HG02870 (cell line): ENCODE data around the gene SHISA5.
"Not testable (repeated sequence)": the region's sequence is repeated elsewhere in the genome, so short reads cannot be mapped to it uniquely, and the experiment has no call there.

Experiments
- ATAC-seq: cut with Tn5 transposase; IDR thresholded peaks from one replicate; pipeline ENCODE4 v1.9.1; 2021; ENCODE audit warnings: mild to moderate bottlenecking, moderate library complexity; ENCODE audit not compliant: unreplicated experiment

Gene SHISA5

DNA sequence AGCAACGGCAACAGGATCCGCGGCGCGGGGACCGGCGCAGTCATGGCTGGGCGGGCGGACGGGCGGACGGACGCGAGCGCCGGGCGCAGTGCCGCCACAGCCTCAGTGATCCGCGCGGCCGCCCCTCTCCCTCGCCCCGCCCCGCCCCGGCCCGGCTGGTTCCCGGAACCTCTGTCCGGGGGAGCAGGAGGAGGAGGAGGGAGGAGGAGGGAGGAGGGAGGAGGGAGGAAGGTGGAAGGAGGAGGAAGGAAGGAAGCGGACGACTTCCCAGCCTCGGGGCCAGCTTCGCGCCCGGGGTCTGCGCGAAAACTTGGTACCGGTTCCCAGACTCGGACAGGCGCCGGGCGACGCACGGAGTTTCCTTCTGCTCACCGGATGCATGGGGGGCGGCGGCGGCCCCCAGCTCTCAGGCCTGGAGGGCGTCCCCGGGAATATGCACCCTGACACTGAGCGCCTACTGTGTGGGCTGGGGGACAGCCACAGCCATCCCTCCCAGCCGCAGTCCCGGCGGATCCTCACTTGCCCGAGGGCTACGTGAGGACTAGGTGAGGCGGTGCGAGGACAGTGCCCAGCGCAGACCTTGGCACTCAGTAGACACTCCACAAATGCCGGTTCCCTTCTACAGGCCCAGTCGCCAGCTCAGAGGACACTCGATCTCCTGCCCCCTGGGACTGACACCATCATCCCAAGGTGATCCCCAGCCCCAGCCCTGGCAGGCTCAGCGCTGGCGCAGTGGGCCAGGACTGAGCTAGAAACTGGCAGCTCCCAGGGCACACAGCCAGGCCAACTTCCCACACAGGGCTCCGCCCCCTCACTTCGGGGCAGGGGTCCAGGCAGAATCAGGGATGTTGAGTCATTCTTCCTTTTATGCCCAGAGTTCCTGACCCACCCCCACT, at the start of gene SHISA5:
Gene SHISA5, minus strand, starts transcription at position 124 of the 896 bp plus-strand sequence. Its CDS starts 80 bp downstream, at position 44.
- no peak for ATAC-seq

DNA sequence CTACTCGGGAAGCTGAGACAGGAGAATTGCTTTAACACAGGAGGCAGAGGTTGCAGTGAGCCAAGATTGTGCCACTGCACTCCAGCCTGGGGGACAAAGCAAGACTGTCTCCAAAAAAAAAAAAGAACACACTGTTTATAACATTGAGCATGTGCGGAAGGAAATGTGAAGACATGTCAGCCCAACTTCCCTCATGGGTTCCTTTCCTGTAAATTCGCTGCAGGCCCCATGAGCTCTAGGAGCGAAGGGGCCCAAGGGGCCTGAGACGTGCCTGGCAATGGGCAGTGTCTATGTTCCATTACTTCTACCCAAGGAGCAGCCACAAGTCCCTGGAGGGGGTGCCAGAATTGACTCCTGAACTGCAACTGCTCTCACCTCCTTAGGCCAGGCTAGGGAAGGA, 49.4 kb upstream of the SHISA5 start:
- ATAC-seq = no peak

DNA sequence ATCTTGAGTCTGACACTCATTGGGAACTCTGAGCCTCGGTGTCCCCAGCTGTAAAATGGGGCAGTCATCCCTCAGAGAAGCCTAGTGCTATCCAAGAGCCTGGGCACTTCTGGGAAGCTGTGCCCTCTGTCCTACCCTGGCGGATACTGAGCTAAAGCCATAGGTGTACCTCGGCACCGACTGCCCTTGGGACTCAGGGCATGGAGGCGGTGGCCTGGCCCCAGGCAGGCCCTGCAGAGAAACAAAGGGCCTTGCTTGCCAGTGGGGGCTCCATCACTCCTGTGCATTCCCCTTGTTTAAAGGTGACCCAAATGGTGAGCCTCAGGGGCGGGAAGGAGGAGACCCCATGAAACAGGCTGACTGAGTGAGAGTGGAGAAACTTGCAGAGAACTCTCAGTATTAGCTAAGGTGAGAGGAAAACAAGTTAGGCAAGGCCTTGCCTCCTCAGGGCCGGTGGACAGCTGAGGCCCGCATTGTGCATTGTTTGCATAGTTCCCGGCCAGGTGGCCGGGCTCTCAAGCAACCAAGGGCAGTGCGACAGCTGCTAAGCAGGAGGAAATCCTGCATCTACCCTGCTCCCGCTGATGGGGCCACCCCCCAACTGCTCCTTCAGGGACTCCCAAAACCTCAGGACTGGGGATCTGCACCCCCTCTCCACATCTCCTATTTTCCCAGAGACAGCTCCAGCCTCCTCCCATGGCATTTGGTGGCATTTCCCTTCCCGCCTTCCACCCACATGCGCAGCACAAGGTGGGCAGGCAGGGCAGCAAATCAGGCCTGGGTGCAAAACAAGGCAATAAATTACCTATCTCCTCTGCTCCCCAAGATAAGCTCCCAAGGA, 48.4 kb upstream of the SHISA5 start:
- no peak for ATAC-seq

DNA sequence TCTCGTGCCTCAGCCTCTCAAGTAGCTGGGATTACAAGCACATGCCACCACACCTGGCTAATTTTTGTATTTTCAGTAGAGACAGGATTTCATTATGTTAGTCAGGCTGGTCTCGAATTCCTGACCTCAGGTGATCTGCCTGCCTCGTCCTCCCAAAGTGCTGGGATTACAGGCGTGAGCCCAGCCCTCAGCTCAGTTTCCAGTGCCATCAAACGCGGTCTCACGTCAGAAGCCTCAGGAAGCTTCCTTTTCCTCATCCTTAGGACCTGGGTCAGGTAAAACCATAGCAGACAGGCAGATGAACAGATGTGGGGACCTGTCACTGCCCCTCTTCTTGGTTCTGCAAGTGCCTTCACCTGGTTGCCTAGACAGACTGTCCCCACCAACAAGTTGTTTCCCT, 47.7 kb upstream of the SHISA5 start:
- ATAC-seq = not testable (repeated sequence)

DNA sequence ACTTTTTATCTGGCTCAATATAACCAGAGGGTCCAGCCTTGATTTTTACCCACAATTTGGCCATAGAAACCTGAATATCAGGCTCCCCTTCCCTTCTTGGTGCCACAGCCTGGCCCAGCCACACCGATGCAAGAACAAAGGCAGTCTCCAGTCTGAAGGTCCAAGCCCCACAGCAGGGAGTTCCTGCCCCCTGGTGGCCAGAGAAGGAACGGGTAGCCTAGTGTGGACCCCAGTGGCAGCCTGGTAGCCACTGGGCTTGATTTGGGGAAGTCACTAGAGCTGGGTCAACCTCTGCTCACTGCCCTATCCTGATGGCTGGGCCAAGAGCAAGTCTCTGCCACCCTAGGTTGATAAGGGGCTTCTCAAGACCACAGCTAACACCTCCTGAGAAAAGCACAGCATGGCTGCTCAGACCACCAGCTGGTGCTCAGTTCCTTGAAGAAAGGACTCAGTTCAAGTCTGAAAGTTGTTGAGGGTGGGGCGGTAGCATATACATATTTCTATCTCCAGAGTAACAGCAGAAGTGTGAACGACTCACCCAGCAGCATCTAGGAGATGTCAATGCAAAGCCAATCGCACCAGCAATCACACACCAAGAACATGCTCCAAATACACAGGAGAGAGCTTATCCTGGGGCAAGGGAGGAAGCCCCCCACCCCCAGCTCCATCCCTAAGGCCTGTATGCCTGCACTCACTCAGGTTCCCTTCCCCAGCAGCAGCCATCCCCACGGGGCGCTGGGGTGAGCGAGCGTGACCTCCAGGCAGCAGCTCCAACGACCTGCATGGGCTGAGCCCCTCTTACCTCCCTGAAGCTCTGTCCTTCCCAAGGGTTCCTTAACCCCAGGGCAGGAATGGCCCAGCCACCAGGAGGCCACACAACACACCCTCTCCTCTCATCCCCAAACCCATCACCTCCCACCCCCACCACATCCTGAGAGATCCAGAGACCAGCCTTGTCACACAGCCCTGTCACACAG, 45.0 kb upstream of the SHISA5 start:
- ATAC-seq = peak; percentile 72

- ATAC-seq = no peak
Measured at GRCh38 chr3:48548126-48548525, 44.2 kb upstream of the SHISA5 start.

GRCh38 chr3:48546203-48546829, 42.3 kb upstream of the SHISA5 start:
- ATAC-seq = no peak

GRCh38 chr3:48544141-48544540, 40.2 kb upstream of the SHISA5 start:
- ATAC-seq = no peak

- ATAC-seq = no peak
Measured at GRCh38 chr3:48543271-48543866, 39.4 kb upstream of the SHISA5 start.

GRCh38 chr3:48538451-48538850, 34.5 kb upstream of the SHISA5 start:
- no peak for ATAC-seq

DNA sequence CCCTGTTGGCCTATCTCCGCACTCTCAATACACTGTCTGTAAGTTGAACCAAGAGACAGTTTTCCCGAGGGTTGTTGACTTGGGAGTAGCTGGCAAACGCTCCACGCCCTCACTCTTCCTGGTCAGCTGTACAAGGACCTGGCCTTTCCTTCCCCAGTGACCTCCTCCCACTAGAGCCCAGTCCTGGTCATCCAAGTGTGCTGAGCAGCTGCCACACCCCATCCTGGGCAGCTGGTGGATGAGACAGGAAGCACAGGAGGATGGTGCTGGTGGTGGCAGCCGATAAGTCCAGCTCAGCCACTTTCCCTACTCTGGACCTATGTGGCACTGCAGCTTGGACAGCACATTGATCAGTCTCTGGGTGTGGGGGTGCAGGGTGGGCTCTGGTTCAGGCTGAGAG, 32.8 kb upstream of the SHISA5 start:
- no peak for ATAC-seq

DNA sequence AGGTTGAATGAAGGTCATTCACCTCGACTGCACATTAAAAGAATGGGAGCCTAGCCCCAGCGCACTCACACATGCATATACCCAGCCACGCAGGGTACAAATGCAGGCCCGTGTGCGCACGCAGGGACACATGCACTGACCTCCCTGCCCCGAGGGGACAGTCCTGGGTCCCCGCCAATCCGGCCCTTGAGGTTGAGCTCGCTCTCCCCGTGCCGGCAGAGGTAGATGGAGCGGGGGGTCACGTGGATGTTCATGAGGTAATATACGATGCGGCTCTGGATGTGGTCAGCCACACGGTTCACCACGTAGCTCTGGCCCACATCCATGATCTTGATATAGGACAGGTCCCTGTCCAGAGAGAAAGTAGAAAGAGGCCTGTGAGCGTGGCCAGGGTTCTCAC, 32.1 kb upstream of the SHISA5 start:
- no peak for ATAC-seq

DNA sequence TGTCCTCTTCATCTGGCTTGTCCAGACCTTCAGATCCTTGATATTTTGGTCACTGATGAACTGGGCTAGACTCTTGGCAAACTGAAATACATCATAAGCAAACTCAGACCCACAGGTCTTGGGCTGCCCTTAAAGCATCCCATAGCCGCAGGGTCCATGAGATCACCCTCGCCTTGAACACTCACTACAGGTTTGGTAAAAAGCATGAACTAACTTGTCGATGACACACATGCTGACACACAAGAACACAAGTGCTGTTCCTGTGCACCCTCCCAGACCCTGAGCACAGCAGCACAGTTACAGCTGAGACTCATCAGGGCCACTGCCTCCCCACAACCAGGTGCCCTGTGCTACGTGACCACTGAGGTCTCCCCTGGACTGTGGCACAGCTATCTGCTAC, 31.6 kb upstream of the SHISA5 start:
- ATAC-seq = no peak

- ATAC-seq = no peak
Measured at GRCh38 chr3:48532977-48533337, 29.0 kb upstream of the SHISA5 start.

DNA sequence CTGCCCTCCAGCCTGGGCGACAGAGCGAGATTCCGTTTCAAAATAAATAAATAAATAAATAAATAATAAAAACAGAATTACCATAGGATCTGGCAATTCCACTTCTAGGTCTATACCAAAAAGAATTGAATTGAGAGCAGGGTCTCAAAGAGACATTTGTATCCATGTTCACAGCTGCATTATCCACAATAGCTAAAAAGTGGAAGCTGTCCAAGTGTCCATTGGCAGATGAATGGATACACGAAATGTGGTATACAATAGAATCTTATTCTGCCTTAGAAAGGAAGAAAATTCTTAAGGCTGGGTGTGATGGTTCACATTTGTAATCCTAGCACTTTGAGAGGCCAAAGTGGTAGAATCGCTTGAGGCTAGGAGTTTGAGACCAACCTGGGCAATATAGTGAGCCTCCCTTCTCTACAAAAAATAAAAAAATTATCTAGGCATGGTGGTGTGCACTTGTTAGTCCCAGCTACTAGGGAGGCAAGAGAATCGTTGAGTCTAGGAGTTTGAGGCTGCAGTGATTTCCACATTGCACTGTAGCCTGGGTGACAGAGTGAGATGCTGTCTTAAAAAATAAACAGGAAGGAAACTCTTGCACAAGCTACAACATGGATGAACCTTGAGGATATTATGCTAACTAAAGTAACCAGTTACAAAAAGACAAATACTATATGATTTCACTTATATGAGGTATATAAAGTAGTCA, 28.4 kb upstream of the SHISA5 start:
- ATAC-seq = no peak

DNA sequence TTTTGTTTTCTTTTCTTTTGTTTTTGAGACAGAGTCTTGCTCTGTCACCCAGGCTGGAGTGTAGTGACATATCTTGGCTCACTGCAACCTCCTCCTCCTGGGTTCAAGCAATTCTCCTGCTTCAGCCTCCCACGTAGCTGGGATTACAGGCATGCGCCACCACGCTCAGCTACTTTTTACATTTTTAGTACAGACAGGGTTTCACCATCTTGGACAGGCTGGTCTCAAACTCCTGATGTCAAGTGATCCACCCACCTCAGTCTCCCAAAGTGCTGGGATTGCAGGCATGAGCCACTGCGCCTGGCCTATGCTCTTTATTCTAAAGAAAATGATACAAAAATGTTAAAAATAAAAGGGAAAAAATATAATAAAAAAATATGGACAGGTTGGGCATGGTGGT, 26.7 kb upstream of the SHISA5 start:
- ATAC-seq = not testable (repeated sequence)

GRCh38 chr3:48528754-48529153, 24.8 kb upstream of the SHISA5 start:
- no peak for ATAC-seq

- ATAC-seq = no peak
Measured at GRCh38 chr3:48528048-48528447, 24.1 kb upstream of the SHISA5 start.

DNA sequence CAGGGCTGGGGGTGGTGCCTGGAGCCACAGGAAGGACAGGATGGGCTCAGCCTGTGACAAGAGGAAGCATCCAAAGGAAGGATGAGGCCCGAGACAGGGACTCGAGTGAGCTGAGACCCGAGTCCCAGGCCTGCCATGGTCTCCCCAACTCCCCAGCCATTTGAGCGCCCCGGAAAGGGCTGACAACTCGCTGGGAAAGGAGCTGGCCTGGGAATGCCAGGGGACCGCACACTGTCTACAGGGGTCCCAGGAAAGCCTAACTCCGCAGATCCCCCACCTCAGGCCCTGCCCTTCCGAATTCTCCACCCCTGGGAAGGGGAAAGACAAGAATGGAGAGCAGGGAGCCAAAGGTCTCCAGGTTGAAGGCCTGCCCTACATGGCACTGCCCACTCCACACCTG, 21.0 kb upstream of the SHISA5 start:
- ATAC-seq = no peak
